ENCODE data around the gene PRR19. TPM values are rescaled to one million over a fixed set of nuclear protein-coding genes. Genes with fewer than 3 reads are reported as not detected.

Gene PRR19
- total RNA-seq, 1 donor from 2014 or later: 1.3 TPM

DNA sequence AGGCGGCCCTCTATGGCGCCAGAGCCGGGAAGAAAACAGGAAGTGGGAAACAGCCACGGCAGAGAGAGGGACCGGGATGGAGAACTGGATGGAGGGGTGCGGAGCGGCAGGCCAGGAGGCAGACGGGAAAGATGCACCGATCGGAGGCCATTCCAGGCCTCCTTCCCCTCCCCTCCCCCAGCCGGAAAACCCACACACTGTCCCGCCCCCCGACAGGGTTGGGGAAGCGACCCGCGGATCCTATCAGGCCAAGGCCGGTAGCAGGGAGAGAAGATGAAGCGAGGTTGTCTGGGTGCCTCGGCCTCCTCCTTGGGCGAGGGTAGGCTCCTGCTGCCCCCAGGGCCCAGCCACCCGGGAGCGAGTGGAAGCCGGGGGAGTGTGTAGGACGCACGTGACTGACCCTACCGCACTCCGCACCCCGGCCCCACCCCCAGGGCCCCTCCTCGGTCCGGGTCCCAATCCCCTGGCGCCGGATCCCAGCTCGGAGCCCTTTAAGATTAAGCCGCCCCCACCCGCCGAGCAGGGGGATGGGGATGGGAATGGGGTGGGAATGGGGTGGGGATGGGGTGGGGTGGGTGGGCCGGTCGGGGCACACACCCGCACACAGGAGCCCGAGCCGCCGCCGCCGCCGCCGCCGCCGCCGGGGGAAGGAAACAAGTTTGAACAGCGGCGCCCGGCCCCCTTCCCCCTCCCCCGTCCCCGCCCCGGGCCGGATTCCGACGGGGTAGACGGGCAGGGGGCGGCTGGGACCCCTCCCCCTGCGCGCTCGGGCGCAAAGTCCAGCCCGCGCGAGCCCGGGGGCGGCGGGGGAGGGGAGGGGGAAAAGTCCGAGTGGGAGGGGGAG, 48.5 kb upstream of the PRR19 start:
- Histone ChIP-seq H3K36me3 (ENCODE audit: insufficient read depth, low read length) (peaks cover 9% of the 10 kb centered on the region), H3K4me2 (ENCODE audit: low read length) (peak overlapping the region; percentile 99), H2AFZ (ENCODE audit: low read depth, low read length) (no peak overlapping the region), H3K9me3 (ENCODE audit: insufficient read depth, low read depth, low read length) (no peaks in the 10 kb centered on the region), H3K9ac (ENCODE audit: low read length) (peak overlapping the region; percentile 98), H4K20me1 (ENCODE audit: insufficient read depth, low read length) (peaks cover 43% of the 10 kb centered on the region), H3K27ac (ENCODE audit: low read depth, low read length) (peak overlapping the region; percentile 90), H3K4me3 (ENCODE audit: insufficient read depth, low read depth, low read length) (peak overlapping the region; percentile 89), H3K79me2 (ENCODE audit: insufficient read depth, low read length) (peaks cover 60% of the 10 kb centered on the region), H3K4me1 (ENCODE audit: insufficient read depth, low read length) (peaks cover 32% of the 10 kb centered on the region), H3K27me3 (ENCODE audit: insufficient read depth, low read length) (no peaks in the 10 kb centered on the region)
- H3K27me3 Mint-ChIP-seq (ENCODE audit: low read depth, unreplicated experiment): no peaks in the 10 kb centered on the region
- H3K4me1 Mint-ChIP-seq (ENCODE audit: low read depth, unreplicated experiment): peaks cover 16% of the 10 kb centered on the region
- DNase-seq (ENCODE audit: low read depth) (no peak), FAIRE-seq (no peak)
- peaks cover 3% of the 10 kb centered on the region for H3K9me3 Mint-ChIP-seq (ENCODE audit: unreplicated experiment)
- no peak for TF ChIP-seq EZH2 (IDR thresholded peaks at IDR 0.05; ENCODE audit: insufficient read depth, low read length)
- TF ChIP-seq, protein P1, sequence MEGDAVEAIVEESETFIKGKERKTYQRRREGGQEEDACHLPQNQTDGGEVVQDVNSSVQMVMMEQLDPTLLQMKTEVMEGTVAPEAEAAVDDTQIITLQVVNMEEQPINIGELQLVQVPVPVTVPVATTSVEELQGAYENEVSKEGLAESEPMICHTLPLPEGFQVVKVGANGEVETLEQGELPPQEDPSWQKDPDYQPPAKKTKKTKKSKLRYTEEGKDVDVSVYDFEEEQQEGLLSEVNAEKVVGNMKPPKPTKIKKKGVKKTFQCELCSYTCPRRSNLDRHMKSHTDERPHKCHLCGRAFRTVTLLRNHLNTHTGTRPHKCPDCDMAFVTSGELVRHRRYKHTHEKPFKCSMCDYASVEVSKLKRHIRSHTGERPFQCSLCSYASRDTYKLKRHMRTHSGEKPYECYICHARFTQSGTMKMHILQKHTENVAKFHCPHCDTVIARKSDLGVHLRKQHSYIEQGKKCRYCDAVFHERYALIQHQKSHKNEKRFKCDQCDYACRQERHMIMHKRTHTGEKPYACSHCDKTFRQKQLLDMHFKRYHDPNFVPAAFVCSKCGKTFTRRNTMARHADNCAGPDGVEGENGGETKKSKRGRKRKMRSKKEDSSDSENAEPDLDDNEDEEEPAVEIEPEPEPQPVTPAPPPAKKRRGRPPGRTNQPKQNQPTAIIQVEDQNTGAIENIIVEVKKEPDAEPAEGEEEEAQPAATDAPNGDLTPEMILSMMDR (IDR thresholded peaks at IDR 0.05; ENCODE audit: insufficient read depth, low read depth, low read length): no peak
- H3K27ac Mint-ChIP-seq (ENCODE audit: unreplicated experiment): peak overlapping the region; percentile 93
- H3K4me3 Mint-ChIP-seq (ENCODE audit: unreplicated experiment): peak overlapping the region; percentile 96
- peaks cover 6% of the 10 kb centered on the region for H3K36me3 Mint-ChIP-seq (ENCODE audit: low read depth, unreplicated experiment)

DNA sequence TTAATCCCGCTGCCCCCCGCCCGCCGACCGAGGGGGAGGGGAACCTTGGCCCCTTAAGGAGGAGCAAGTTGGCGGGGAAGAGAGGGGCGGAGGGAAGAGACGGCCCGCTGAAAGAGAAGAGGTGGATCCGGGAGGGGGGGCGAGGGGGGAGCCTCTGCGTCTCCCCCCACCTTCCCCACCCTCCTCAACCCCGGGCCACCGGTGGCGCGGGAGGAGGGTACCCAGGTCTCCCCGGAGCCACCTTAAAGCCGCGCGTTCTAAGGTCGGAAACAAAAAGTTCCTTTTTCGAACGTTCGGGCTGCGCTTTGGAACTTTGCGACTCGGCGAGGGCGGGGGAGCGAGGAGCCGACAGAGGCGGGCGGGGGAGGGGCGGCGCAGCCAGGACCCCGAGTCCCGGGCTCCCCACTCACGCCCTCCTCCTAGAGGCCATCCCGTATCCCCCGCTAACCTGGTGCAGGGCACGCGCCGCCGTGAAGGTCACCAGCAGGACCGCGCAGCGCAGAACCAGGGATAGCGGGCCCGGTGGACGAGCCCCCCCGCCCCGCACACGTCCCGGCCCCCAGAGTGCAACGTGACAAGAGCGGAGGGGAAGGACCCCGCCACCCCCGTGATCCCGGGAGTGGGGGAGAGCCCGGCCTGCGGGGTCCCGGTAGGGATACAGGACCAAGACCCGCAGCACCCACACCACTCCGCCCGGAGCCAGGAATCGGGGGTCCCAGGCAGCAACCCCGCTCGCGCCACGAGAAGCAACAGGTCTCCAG, 47.7 kb upstream of the PRR19 start:
- no peak for TF ChIP-seq EZH2 (IDR thresholded peaks at IDR 0.05; ENCODE audit: insufficient read depth, low read length)
- TF ChIP-seq, protein P1 (IDR thresholded peaks at IDR 0.05; ENCODE audit: insufficient read depth, low read depth, low read length): no peak

More for the DNA sequence above, 47.7 kb upstream of the PRR19 start:
- no peak for DNase-seq (ENCODE audit: low read depth)
- Mint-ChIP-seq H3K4me3 (ENCODE audit: unreplicated experiment) (peak overlapping the region; percentile 85), H3K4me1 (ENCODE audit: low read depth, unreplicated experiment) (peaks cover 16% of the 10 kb centered on the region), H3K27me3 (ENCODE audit: low read depth, unreplicated experiment) (no peaks in the 10 kb centered on the region), H3K27ac (ENCODE audit: unreplicated experiment) (no peak overlapping the region), H3K36me3 (ENCODE audit: low read depth, unreplicated experiment) (peaks cover 6% of the 10 kb centered on the region), H3K9me3 (ENCODE audit: unreplicated experiment) (peaks cover 3% of the 10 kb centered on the region)
- Histone ChIP-seq H3K4me2 (ENCODE audit: low read length) (peak overlapping the region; percentile 83), H2AFZ (ENCODE audit: low read depth, low read length) (no peak overlapping the region), H3K79me2 (ENCODE audit: insufficient read depth, low read length) (peaks cover 52% of the 10 kb centered on the region), H3K4me3 (ENCODE audit: insufficient read depth, low read depth, low read length) (peak overlapping the region; percentile 89), H3K36me3 (ENCODE audit: insufficient read depth, low read length) (peaks cover 9% of the 10 kb centered on the region), H3K9ac (ENCODE audit: low read length) (peak overlapping the region; percentile 98), H3K9me3 (ENCODE audit: insufficient read depth, low read depth, low read length) (no peaks in the 10 kb centered on the region), H3K27me3 (ENCODE audit: insufficient read depth, low read length) (no peaks in the 10 kb centered on the region), H4K20me1 (ENCODE audit: insufficient read depth, low read length) (peaks cover 38% of the 10 kb centered on the region), H3K4me1 (ENCODE audit: insufficient read depth, low read length) (peaks cover 32% of the 10 kb centered on the region), H3K27ac (ENCODE audit: low read depth, low read length) (peak overlapping the region; percentile 89)
- no peak for FAIRE-seq
